ENCODE measurements around the gene STATH. TPM values are rescaled to one million over a fixed set of nuclear protein-coding genes. Genes with fewer than 3 reads are reported as not detected.
"Not testable (repeated sequence)": the region's sequence is repeated elsewhere in the genome, so short reads cannot be mapped to it uniquely, and the experiment has no call there.

The STATH gene
- total RNA-seq, 2 donors from 2014 or later = not detected

GRCh38 chr4:70023218-70023617 is 27.5 kb downstream of the STATH start:
- no peak overlapping the region for H3K27ac Mint-ChIP-seq
- H3K9me3 Mint-ChIP-seq = no peaks in the 10 kb centered on the region
- H3K4me3 Mint-ChIP-seq = no peak overlapping the region
- H3K36me3 Mint-ChIP-seq (ENCODE audit: low read depth) = no peaks in the 10 kb centered on the region
- H3K4me1 Mint-ChIP-seq = no peaks in the 10 kb centered on the region
- H3K27me3 Mint-ChIP-seq = no peaks in the 10 kb centered on the region
- no peak for ATAC-seq (replicated peaks)

DNA sequence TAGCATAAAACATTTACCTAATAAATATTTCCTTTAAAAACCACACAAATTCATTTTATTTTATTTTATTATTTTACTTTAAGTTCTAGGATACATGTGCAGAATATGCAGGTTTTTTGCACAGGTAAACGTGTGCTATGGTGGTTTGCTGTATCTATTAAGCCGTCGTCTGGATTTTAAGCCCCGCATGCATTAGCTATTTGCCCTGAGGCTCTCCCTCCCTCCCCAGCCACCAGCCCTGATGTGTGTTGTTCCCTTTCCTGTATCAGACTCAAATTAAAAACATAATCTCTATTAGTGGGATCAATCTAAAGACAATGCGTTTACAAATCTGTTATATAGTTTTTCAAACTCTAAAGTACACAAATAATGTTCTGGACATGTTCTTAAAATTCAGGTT is 31.2 kb downstream of the STATH start:
- H3K4me1 Mint-ChIP-seq = no peaks in the 10 kb centered on the region
- no peaks in the 10 kb centered on the region for H3K27me3 Mint-ChIP-seq
- H3K9me3 Mint-ChIP-seq = no peaks in the 10 kb centered on the region
- H3K27ac Mint-ChIP-seq = no peak overlapping the region
- no peaks in the 10 kb centered on the region for H3K36me3 Mint-ChIP-seq (ENCODE audit: low read depth)
- ATAC-seq (replicated peaks) = no peak
- no peak overlapping the region for H3K4me3 Mint-ChIP-seq

DNA sequence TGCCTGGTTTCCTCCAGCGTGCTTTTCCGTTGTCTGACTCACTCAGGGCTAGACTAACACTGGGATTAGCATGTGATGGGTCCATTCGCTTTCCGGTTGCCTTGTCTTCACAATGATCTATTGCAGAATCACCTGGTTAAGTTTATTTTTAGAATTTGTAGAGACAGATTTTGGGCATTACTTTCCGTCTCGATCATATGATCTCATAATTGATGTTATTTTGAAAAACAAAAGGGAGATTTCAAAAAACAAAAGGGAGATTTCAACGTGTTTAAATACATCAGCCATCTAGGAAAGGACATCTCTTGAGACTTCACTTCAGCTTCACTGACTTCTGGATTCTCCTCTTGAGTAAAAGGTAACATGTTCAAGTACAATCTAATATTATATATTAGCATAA is 32.4 kb downstream of the STATH start, which contains the start of gene HTN3:
Gene HTN3 (plus strand): TSS at position 301 of the 400 bp plus-strand sequence. CDS start 2,282 bp downstream, outside the sequence.
- not testable (repeated sequence) for ATAC-seq (replicated peaks); H3K4me3 Mint-ChIP-seq; H3K27ac Mint-ChIP-seq; H3K27me3 Mint-ChIP-seq; H3K4me1 Mint-ChIP-seq; H3K9me3 Mint-ChIP-seq; H3K36me3 Mint-ChIP-seq (ENCODE audit: low read depth)

GRCh38 chr4:70037559-70037958 is 41.8 kb downstream of the STATH start:
- not testable (repeated sequence) for H3K4me3 Mint-ChIP-seq; ATAC-seq (replicated peaks); H3K27ac Mint-ChIP-seq; H3K4me1 Mint-ChIP-seq; H3K27me3 Mint-ChIP-seq; H3K36me3 Mint-ChIP-seq (ENCODE audit: low read depth); H3K9me3 Mint-ChIP-seq

- not testable (repeated sequence) for H3K27me3 Mint-ChIP-seq; H3K9me3 Mint-ChIP-seq; H3K4me1 Mint-ChIP-seq; H3K4me3 Mint-ChIP-seq; ATAC-seq (replicated peaks); H3K27ac Mint-ChIP-seq; H3K36me3 Mint-ChIP-seq (ENCODE audit: low read depth)
These were observed 44.2 kb downstream of the STATH start for GRCh38 chr4:70039928-70040327.

DNA sequence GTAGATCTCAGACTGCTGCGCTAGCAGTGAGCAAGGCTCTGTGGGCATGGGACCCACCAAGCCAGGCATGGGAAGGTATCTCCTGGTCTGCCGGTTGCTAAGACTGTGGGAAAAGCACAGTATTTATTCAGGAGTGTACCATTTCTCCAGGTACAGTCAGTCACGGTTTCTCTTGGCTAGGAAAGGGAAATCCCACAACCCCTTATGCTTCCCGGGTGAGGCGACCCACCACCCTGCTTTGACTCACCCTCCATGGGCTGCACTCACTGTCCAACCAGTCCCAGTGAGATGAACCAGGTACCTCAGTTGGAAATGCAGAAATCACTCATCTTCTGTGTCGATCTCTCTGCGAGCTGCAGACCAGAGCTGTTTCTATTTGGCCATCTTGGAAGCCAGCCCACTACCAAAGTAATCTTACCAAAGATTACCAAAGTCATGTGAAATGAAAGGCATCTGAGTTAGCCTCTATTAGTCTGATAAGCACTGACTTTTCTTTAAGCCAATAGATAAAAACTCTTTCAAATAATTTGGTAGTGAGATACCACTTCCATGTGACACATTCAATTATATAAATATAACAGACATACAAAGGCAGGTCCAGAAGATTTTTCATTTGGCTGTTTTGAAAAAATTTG is 46.0 kb downstream of the STATH start:
- Mint-ChIP-seq H3K4me3 (no peak overlapping the region), H3K27ac (no peak overlapping the region), H3K27me3 (no peaks in the 10 kb centered on the region), H3K4me1 (no peaks in the 10 kb centered on the region), H3K36me3 (ENCODE audit: low read depth) (no peaks in the 10 kb centered on the region), H3K9me3 (peaks cover 4% of the 10 kb centered on the region)
- ATAC-seq (replicated peaks) = no peak

- not testable (repeated sequence) for ATAC-seq (replicated peaks); H3K4me3 Mint-ChIP-seq; H3K36me3 Mint-ChIP-seq (ENCODE audit: low read depth); H3K9me3 Mint-ChIP-seq; H3K27ac Mint-ChIP-seq; H3K4me1 Mint-ChIP-seq; H3K27me3 Mint-ChIP-seq
These were observed 54.4 kb downstream of the STATH start, which contains the start of gene HTN1 for GRCh38 chr4:70050138-70050537. HTN1 (plus strand) TSS chr4:70050438; CDS start chr4:70053077, 2,639 bp downstream.

Other genes with a start within 250 kb of the STATH start
- gene SULT1B1, start 235.3 kb upstream of the STATH start, total RNA-seq = under 1 TPM; 0.45 to 0.52 TPM
- gene SULT1E1, start 135.8 kb upstream of the STATH start, total RNA-seq = not detected
- not detected for gene CSN1S1, start 64.9 kb upstream of the STATH start, total RNA-seq
- gene CSN2, start 30.2 kb upstream of the STATH start, total RNA-seq = not detected
- not detected for gene HTN3, start 32.5 kb downstream of the STATH start, total RNA-seq
- gene HTN1, start 54.5 kb downstream of the STATH start, total RNA-seq = not detected
- not detected for gene PRR27, start 158.3 kb downstream of the STATH start, total RNA-seq
- not detected for gene ODAM, start 199.8 kb downstream of the STATH start, total RNA-seq
- not detected for gene FDCSP, start 230.2 kb downstream of the STATH start, total RNA-seq
- not detected for gene CSN3, start 246.6 kb downstream of the STATH start, total RNA-seq

Data from activated T-helper 17 cell treated with anti-CD3 and anti-CD28 coated beads, Interleukin-2, amount 50 U/mL, for 72 hours (primary cell).